ENCODE results near the gene ATG3.
"Not testable (repeated sequence)": the region's sequence is repeated elsewhere in the genome, so short reads cannot be mapped to it uniquely, and the experiment has no call there.

The ATG3 gene

GRCh38 chr3:112497897-112498548 lies 63.7 kb downstream of the ATG3 start:
- DNase-seq (ENCODE audit: low read depth) = no peak

GRCh38 chr3:112496366-112497067 lies 65.2 kb downstream of the ATG3 start:
- DNase-seq (ENCODE audit: low read depth) = no peak

GRCh38 chr3:112494448-112494767 lies 67.4 kb downstream of the ATG3 start:
- DNase-seq (ENCODE audit: low read depth) = not testable (repeated sequence)

- DNase-seq (ENCODE audit: low read depth) = no peak
Measured at GRCh38 chr3:112492124-112492523, 69.6 kb downstream of the ATG3 start.

GRCh38 chr3:112491373-112491772 lies 70.4 kb downstream of the ATG3 start:
- DNase-seq (ENCODE audit: low read depth) = no peak

- no peak for DNase-seq (ENCODE audit: low read depth)
Measured at GRCh38 chr3:112489674-112490479, 71.9 kb downstream of the ATG3 start.

GRCh38 chr3:112486811-112487505 lies 74.8 kb downstream of the ATG3 start:
- peak; percentile 9 for DNase-seq (ENCODE audit: low read depth)

GRCh38 chr3:112484352-112484751 lies 77.4 kb downstream of the ATG3 start:
- no peak for DNase-seq (ENCODE audit: low read depth)

GRCh38 chr3:112482675-112483074 lies 79.1 kb downstream of the ATG3 start:
- no peak for DNase-seq (ENCODE audit: low read depth)
